Measurements from ENCODE around the gene MYBPC1. TPM values are rescaled to one million over a fixed set of nuclear protein-coding genes. Genes with fewer than 3 reads are reported as not detected.

Gene MYBPC1
- polyA plus RNA-seq, 1 of the 3 experiments (the other 2 are of a cell fraction): not detected

DNA sequence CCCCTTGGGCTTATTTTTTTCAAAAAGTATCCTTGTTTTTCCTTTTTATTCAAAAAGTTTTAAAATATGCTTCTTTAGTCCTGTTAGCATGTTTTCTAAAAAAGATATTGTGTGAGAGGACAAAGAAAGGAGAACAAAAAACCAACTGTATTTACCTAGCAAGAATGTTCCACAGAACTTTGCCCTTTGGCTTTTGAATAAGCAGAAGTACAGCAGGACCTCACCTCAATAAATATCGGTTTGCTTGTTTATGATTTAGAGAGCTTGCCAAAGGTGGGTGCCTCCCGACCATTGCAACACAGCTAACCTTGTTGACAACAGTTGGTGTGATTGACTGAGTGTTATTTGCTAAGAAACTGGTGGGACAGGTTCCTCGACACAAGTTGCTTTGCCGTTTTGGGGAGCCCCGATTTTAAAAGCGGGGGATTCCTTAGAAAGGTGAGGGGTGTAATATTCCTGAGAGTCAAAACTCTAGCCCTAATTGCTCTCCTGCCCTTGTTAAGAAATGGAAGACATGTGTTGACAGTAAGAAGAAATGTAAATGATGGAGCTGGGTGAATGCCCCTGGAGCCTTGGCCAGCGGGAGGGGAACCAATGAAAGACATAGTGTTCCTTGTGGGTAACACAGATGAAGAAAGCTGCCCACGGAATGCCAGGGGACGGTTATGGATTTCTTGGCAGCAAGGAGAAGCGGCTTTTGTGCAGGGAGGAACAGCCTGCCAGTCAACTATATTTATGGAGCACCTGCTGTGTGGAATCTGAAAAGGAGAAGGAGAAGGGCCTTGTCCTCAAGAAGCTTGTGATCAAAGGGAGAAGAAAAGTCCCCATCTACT lies 13.7 kb downstream of the MYBPC1 start (continued):
- TF ChIP-seq, protein P1, sequence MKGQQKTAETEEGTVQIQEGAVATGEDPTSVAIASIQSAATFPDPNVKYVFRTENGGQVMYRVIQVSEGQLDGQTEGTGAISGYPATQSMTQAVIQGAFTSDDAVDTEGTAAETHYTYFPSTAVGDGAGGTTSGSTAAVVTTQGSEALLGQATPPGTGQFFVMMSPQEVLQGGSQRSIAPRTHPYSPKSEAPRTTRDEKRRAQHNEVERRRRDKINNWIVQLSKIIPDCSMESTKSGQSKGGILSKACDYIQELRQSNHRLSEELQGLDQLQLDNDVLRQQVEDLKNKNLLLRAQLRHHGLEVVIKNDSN (IDR thresholded peaks at IDR 0.05; ENCODE audit: borderline replicate concordance, low read depth): no peak
- TF ChIP-seq EZH2phosphoT487 (IDR thresholded peaks at IDR 0.05; ENCODE audit: borderline replicate concordance, low read depth): no peak
- no peak for TF ChIP-seq RAD21 (IDR thresholded peaks at IDR 0.05; ENCODE audit: low read length)
- TF ChIP-seq YY1 (IDR thresholded peaks at IDR 0.05; ENCODE audit: low read depth): no peak
- no peak for TF ChIP-seq SIN3A (IDR thresholded peaks at IDR 0.05; ENCODE audit: borderline replicate concordance, low read depth, low read length)
- no peak for TF ChIP-seq TCF12 (IDR thresholded peaks at IDR 0.05)
- TF ChIP-seq, protein P2, sequence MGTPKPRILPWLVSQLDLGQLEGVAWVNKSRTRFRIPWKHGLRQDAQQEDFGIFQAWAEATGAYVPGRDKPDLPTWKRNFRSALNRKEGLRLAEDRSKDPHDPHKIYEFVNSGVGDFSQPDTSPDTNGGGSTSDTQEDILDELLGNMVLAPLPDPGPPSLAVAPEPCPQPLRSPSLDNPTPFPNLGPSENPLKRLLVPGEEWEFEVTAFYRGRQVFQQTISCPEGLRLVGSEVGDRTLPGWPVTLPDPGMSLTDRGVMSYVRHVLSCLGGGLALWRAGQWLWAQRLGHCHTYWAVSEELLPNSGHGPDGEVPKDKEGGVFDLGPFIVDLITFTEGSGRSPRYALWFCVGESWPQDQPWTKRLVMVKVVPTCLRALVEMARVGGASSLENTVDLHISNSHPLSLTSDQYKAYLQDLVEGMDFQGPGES (IDR thresholded peaks at IDR 0.05; ENCODE audit: low read depth, low read length): no peak

DNA sequence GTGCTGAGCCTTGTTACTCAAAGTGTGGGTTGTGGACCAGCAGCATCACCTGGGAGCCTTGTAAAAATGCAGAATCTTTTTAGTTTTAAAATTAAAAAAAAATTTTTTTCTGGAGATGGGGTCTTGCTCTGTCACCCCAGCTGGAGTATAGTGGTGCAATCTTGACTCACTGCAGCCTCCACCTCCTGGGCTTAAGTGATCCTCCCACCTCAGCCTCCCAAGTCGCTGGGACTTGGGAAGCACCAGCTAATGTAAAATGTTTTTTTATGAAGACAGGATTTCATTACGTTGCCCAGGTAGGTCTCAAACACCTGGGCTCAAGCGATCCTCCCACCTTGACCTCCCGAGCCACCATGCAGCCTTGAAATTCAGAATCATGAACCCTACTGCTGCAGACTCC lies 14.4 kb downstream of the MYBPC1 start:
- Histone ChIP-seq H3K79me2 (ENCODE audit: insufficient read depth) (no peaks in the 10 kb centered on the region), H3K9ac (no peak overlapping the region), H3K9me3 (no peaks in the 10 kb centered on the region), H3K4me1 (ENCODE audit: control insufficient read depth in 1 of 2, insufficient read depth in 2 of 2, low read depth in 1 of 2, low read length in 1 of 2) (no peaks in the 10 kb centered on the region), H2AFZ (ENCODE audit: low read depth) (no peak overlapping the region), H3K27me3 (ENCODE audit: insufficient read depth) (peaks cover 31% of the 10 kb centered on the region; the same call in 1 of the 2 replicates), H3K9me2 (no peaks in the 10 kb centered on the region), H3K27ac (ENCODE audit: low read depth in 2 of 2, low read length in 1 of 2) (no peak overlapping the region), H3F3A (replicated peaks; ENCODE audit: insufficient read depth) (no peaks in the 10 kb centered on the region), H3K36me3 (replicated peaks in 1 of 2; ENCODE audit: control insufficient read depth in 1 of 2, insufficient read depth in 2 of 2, low read length in 1 of 2) (no peaks in the 10 kb centered on the region), H3K4me3 (ENCODE audit: low read depth in 2 of 2, low read length in 1 of 2) (no peak overlapping the region), H4K20me1 (ENCODE audit: insufficient read depth) (no peaks in the 10 kb centered on the region), H3K4me2 (no peak overlapping the region)
- ChIA-PET CTCF (interaction anchor here (0.7 kb wide), 1 partner anchor 106 kb away, joined by 3 read pairs; no protein-coding TSS in a partner anchor), POLR2A (no interaction called here)
- TF ChIP-seq FOSL2 (IDR thresholded peaks at IDR 0.05; ENCODE audit: borderline replicate concordance, low read depth) (no peak), GATA2 (CRISPR knock-in tag; IDR thresholded peaks at IDR 0.05) (no peak), MEF2A (IDR thresholded peaks at IDR 0.05; ENCODE audit: borderline replicate concordance, low read depth) (no peak), TEAD4 (IDR thresholded peaks at IDR 0.05; ENCODE audit: borderline replicate concordance, insufficient read depth) (no peak), GABPA (IDR thresholded peaks at IDR 0.05; ENCODE audit: low read depth) (no peak), NRF1 (IDR thresholded peaks at IDR 0.05; ENCODE audit: low read depth, low read length) (no peak), RFX5 (IDR thresholded peaks at IDR 0.05; ENCODE audit: low read length) (no peak), YY1 (IDR thresholded peaks at IDR 0.05; ENCODE audit: low read depth) (no peak), POLR2AphosphoS5 (IDR thresholded peaks at IDR 0.05; ENCODE audit: low read depth, low read length) (no peak), RXRA (IDR thresholded peaks at IDR 0.05; ENCODE audit: borderline replicate concordance, low read depth) (no peak), TCF12 (IDR thresholded peaks at IDR 0.05) (no peak)
- TF ChIP-seq, protein P1 (IDR thresholded peaks at IDR 0.05; ENCODE audit: borderline replicate concordance, low read depth): no peak
- TF ChIP-seq, protein P3, sequence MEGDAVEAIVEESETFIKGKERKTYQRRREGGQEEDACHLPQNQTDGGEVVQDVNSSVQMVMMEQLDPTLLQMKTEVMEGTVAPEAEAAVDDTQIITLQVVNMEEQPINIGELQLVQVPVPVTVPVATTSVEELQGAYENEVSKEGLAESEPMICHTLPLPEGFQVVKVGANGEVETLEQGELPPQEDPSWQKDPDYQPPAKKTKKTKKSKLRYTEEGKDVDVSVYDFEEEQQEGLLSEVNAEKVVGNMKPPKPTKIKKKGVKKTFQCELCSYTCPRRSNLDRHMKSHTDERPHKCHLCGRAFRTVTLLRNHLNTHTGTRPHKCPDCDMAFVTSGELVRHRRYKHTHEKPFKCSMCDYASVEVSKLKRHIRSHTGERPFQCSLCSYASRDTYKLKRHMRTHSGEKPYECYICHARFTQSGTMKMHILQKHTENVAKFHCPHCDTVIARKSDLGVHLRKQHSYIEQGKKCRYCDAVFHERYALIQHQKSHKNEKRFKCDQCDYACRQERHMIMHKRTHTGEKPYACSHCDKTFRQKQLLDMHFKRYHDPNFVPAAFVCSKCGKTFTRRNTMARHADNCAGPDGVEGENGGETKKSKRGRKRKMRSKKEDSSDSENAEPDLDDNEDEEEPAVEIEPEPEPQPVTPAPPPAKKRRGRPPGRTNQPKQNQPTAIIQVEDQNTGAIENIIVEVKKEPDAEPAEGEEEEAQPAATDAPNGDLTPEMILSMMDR (IDR thresholded peaks at IDR 0.05): no peak
- TF ChIP-seq, protein P4, sequence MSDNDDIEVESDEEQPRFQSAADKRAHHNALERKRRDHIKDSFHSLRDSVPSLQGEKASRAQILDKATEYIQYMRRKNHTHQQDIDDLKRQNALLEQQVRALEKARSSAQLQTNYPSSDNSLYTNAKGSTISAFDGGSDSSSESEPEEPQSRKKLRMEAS (IDR thresholded peaks at IDR 0.05; ENCODE audit: low read depth): no peak
- TF ChIP-seq, protein P2 (IDR thresholded peaks at IDR 0.05; ENCODE audit: low read depth, low read length): no peak
- TF ChIP-seq, protein P5, sequence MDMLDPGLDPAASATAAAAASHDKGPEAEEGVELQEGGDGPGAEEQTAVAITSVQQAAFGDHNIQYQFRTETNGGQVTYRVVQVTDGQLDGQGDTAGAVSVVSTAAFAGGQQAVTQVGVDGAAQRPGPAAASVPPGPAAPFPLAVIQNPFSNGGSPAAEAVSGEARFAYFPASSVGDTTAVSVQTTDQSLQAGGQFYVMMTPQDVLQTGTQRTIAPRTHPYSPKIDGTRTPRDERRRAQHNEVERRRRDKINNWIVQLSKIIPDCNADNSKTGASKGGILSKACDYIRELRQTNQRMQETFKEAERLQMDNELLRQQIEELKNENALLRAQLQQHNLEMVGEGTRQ (IDR thresholded peaks at IDR 0.05; ENCODE audit: borderline replicate concordance, low read depth, low read length): no peak
- TF ChIP-seq, protein P6, sequence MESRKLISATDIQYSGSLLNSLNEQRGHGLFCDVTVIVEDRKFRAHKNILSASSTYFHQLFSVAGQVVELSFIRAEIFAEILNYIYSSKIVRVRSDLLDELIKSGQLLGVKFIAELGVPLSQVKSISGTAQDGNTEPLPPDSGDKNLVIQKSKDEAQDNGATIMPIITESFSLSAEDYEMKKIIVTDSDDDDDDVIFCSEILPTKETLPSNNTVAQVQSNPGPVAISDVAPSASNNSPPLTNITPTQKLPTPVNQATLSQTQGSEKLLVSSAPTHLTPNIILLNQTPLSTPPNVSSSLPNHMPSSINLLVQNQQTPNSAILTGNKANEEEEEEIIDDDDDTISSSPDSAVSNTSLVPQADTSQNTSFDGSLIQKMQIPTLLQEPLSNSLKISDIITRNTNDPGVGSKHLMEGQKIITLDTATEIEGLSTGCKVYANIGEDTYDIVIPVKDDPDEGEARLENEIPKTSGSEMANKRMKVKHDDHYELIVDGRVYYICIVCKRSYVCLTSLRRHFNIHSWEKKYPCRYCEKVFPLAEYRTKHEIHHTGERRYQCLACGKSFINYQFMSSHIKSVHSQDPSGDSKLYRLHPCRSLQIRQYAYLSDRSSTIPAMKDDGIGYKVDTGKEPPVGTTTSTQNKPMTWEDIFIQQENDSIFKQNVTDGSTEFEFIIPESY (IDR thresholded peaks at IDR 0.05; ENCODE audit: borderline replicate concordance, low read depth): no peak
- DNase-seq: no peak
- WGBS (ENCODE audit: low lambda C conversion rate): 12% methylated on average over 4 of the region's 4 CpGs

All from SK-N-SH (cell line).